B cell (primary cell): ENCODE data around the gene NPFFR1. TPM values are rescaled to one million over a fixed set of nuclear protein-coding genes. Genes with fewer than 3 reads are reported as not detected.

Experiments
- ATAC-seq: fragments of 200-7000 bp; cut with Tn5 transposase; one replicate; pipeline ENCODE4 v1.10.0; 2021; ENCODE audit warnings: low read depth, mild to moderate bottlenecking, moderate number of reproducible peaks, moderate library complexity
- CTCF ChIA-PET: fragments of 350-600 bp; sonication (Branson Sonifier 250); formaldehyde crosslinking; loops from one replicate; lab custom pipeline; 2021; ENCODE audit warnings: antibody characterized with exemption, inconsistent platforms; lab: Charles Lee
- POLR2A ChIA-PET: fragments of 350-600 bp; sonication (Branson Sonifier 250); formaldehyde crosslinking; loops from one replicate; lab custom pipeline; 2021; ENCODE audit warnings: antibody characterized with exemption; lab: Charles Lee
- DNase-seq: peaks from one replicate; pipeline ENCODE4 v3.0.0; 2013
- H2AFZ ChIP-seq: 2 replicates; pipeline ENCODE4 v1.6.1; 2012; ENCODE audit warnings: mild to moderate bottlenecking, low read depth, low read length; ENCODE audit not compliant: insufficient read depth, poor library complexity, severe bottlenecking
- H3K27ac ChIP-seq, 2 donors: 1 replicate in 1 of 2; 2 replicates in 1 of 2; pipeline ENCODE4 v1.5.1; 2012 to 2013; ENCODE audit warnings: low read length in 2 of 2, mild to moderate bottlenecking in 2 of 2, moderate library complexity in 1 of 2
- H3K27me3 ChIP-seq, 4 experiments: fragments of 200-600 bp in 1 of 4; sonication (generic) in 1 of 4; replicated peaks in 1 of 4; 1 replicate in 2 of 4; 2 replicates in 2 of 4; pipeline versions ENCODE4 v1.6.1 to v1.7.0; 2013 to 2016; ENCODE audit warnings: low read length in 3 of 4, mild to moderate bottlenecking in 2 of 4, mixed read lengths in 1 of 4, moderate library complexity in 1 of 4; ENCODE audit not compliant: insufficient read depth in 4 of 4, control insufficient read depth in 3 of 4; ENCODE audit errors: control extremely low read depth in 1 of 4
- H3K36me3 ChIP-seq, 2 experiments: replicated peaks in 1 of 2; 1 replicate in 1 of 2; 2 replicates in 1 of 2; pipeline versions ENCODE4 v1.6.1 to v1.7.1; 2013; ENCODE audit warnings: low read length in 1 of 2; ENCODE audit not compliant: insufficient read depth in 2 of 2, control insufficient read depth in 1 of 2; ENCODE audit errors: control extremely low read depth in 1 of 2, extremely low read depth in 1 of 2
- H3K4me1 ChIP-seq, 2 donors: fragments of 200-600 bp in 1 of 2; sonication (generic) in 1 of 2; 1 replicate in 1 of 2; 2 replicates in 1 of 2; pipeline versions ENCODE4 v1.5.1 to v1.6.1; 2013 to 2017; ENCODE audit warnings: low read length in 2 of 2; ENCODE audit not compliant: control insufficient read depth in 2 of 2, insufficient read depth in 2 of 2
- H3K4me2 ChIP-seq: replicated peaks from 2 replicates; pipeline ENCODE3; 2012; ENCODE audit warnings: mild to moderate bottlenecking, low read depth, low read length; ENCODE audit not compliant: poor library complexity, severe bottlenecking
- H3K4me3 ChIP-seq, 5 experiments: fragments of 200-600 bp in 1 of 5; sonication (generic) in 1 of 5; 1 replicate in 3 of 5; 2 replicates in 2 of 5; pipeline versions ENCODE4 v1.5.1 to v1.7.0; 2011 to 2016; ENCODE audit warnings: low read length in 4 of 5, mild to moderate bottlenecking in 4 of 5, low read depth in 2 of 5, control low read depth in 1 of 5, moderate library complexity in 1 of 5; ENCODE audit not compliant: insufficient read depth in 1 of 5; ENCODE audit errors: control extremely low read depth in 1 of 5, extremely low read depth in 1 of 5
- H3K79me2 ChIP-seq: fragments of 200-600 bp; sonication (generic); one replicate; pipeline ENCODE4 v1.6.0; 2016; ENCODE audit warnings: low read length; ENCODE audit not compliant: control insufficient read depth, insufficient read depth
- H3K9ac ChIP-seq: fragments of 200-600 bp; sonication (generic); 2 replicates; pipeline ENCODE4 v1.6.1; 2017; ENCODE audit warnings: mild to moderate bottlenecking, low read length, moderate library complexity
- H3K9me3 ChIP-seq, 3 donors: one replicate each; pipeline versions ENCODE4 v1.6.1 to v1.7.1; 2013; ENCODE audit warnings: low read length in 2 of 3; ENCODE audit not compliant: control insufficient read depth in 2 of 3, insufficient read depth in 1 of 3; ENCODE audit errors: control extremely low read depth in 1 of 3
- H4K20me1 ChIP-seq: 2 replicates; pipeline ENCODE4 v1.6.0; 2012; ENCODE audit warnings: mild to moderate bottlenecking, low read length; ENCODE audit not compliant: insufficient read depth, control insufficient read depth, poor library complexity, severe bottlenecking
- H3K27ac Mint-ChIP-seq: one replicate; pipeline ENCODE4 v1.8.0; 2021; ENCODE audit warnings: mixed read lengths
- H3K27me3 Mint-ChIP-seq: one replicate; pipeline ENCODE4 v1.8.0; 2021; ENCODE audit warnings: mixed read lengths
- H3K4me1 Mint-ChIP-seq: one replicate; pipeline ENCODE4 v1.8.0; 2021; ENCODE audit warnings: mixed read lengths
- H3K4me3 Mint-ChIP-seq: one replicate; pipeline ENCODE4 v1.8.0; 2021; ENCODE audit warnings: mixed read lengths
- H3K9me3 Mint-ChIP-seq: one replicate; pipeline ENCODE4 v1.8.0; 2022; ENCODE audit warnings: mixed read lengths; ENCODE audit not compliant: insufficient read depth
- EZH2 ChIP-seq: IDR thresholded peaks from 2 replicates; pipeline ENCODE4 v1.6.1; 2012; ENCODE audit warnings: borderline replicate concordance, low read depth, mild to moderate bottlenecking, moderate library complexity, low read length; ENCODE audit not compliant: insufficient read depth, poor library complexity, severe bottlenecking
- WGBS: methylation state at CpG from one replicate; pipeline ENCODE4 v1.1.5; 2013; ENCODE audit warnings: missing lambda C conversion rate; ENCODE audit not compliant: insufficient coverage; 5-methylcytosine and 5-hydroxymethylcytosine counted together
- intact Hi-C: fragments of 100-400 bp; cut with micrococcal nuclease; formaldehyde crosslinking; loops from one replicate; pipeline ENCODE4 v1.10.0; 2022
- polyA plus RNA-seq: library from polyadenylated mRNA; depleted of rRNA; stranded (reverse); fragments of >200 nt; gene quantifications from 2 replicates; pipeline ENCODE4 v1.2.3, GENCODE V29; 2012
- total RNA-seq, 2 donors: library from RNA; stranded (reverse); fragments of 120-200 nt in 1 of 2; gene quantifications; 1 replicate in 1 of 2; 2 replicates in 1 of 2; pipeline versions ENCODE4 v1.2.3 to v1.2.4, GENCODE V29; 2013 to 2022
- TF ChIP-seq, protein P1 (sequence below): fragments of 200-600 bp; IDR thresholded peaks from one replicate; pipeline ENCODE4 v1.8.0; 2022; ENCODE audit warnings: antibody characterized with exemption, mild to moderate bottlenecking

NPFFR1 gene
- total and polyA plus RNA-seq, 2 donors (not counting 1 experiment from before 2014, with no cell fraction given) = not detected

GRCh38 chr10:70289739-70290138 is 5.9 kb upstream of the NPFFR1 start:
- Histone ChIP-seq H4K20me1 (no peaks in the 10 kb centered on the region), H3K4me3 (no peak overlapping the region), H3K4me1 (peaks cover 7 to 11% of the 10 kb centered on the region in 2 donors), H3K36me3 (no peaks in the 10 kb centered on the region), H3K79me2 (no peaks in the 10 kb centered on the region), H3K9me3 (peaks cover 0 to 9% (median under 1%) of the 10 kb centered on the region in 3 donors), H3K27me3 (peaks cover 0 to 15% (median 9%) of the 10 kb centered on the region in 4 experiments), H2AFZ (no peak overlapping the region), H3K9ac (no peak overlapping the region), H3K4me2 (no peak overlapping the region), H3K27ac (no peak overlapping the region)
- peaks cover 33% of the 10 kb centered on the region for H3K27me3 Mint-ChIP-seq
- POLR2A ChIA-PET = no interaction called here
- no peak for TF ChIP-seq EZH2
- TF ChIP-seq, protein P1, sequence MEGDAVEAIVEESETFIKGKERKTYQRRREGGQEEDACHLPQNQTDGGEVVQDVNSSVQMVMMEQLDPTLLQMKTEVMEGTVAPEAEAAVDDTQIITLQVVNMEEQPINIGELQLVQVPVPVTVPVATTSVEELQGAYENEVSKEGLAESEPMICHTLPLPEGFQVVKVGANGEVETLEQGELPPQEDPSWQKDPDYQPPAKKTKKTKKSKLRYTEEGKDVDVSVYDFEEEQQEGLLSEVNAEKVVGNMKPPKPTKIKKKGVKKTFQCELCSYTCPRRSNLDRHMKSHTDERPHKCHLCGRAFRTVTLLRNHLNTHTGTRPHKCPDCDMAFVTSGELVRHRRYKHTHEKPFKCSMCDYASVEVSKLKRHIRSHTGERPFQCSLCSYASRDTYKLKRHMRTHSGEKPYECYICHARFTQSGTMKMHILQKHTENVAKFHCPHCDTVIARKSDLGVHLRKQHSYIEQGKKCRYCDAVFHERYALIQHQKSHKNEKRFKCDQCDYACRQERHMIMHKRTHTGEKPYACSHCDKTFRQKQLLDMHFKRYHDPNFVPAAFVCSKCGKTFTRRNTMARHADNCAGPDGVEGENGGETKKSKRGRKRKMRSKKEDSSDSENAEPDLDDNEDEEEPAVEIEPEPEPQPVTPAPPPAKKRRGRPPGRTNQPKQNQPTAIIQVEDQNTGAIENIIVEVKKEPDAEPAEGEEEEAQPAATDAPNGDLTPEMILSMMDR = no peak
- WGBS = 91% methylated on average over 3 of the region's 7 CpGs
- CTCF ChIA-PET = interaction anchor here (1.5 kb wide), 1 partner anchor 75 kb away, joined by 10 read pairs; no protein-coding TSS in a partner anchor
- no peaks in the 10 kb centered on the region for H3K9me3 Mint-ChIP-seq
- H3K4me1 Mint-ChIP-seq = peaks cover 11% of the 10 kb centered on the region
- no peak overlapping the region for H3K4me3 Mint-ChIP-seq
- ATAC-seq (no peak), DNase-seq (no peak)
- H3K27ac Mint-ChIP-seq = no peak overlapping the region
- intact Hi-C loops = no loop called here

GRCh38 chr10:70286616-70287015 is 2.8 kb upstream of the NPFFR1 start:
- Mint-ChIP-seq H3K27me3 (peaks cover 53% of the 10 kb centered on the region), H3K9me3 (no peaks in the 10 kb centered on the region), H3K4me3 (no peak overlapping the region), H3K4me1 (peaks cover 2% of the 10 kb centered on the region), H3K27ac (no peak overlapping the region)
- no peaks in the 10 kb centered on the region for H4K20me1 ChIP-seq
- no peak overlapping the region for H3K9ac ChIP-seq
- TF ChIP-seq EZH2 = no peak
- TF ChIP-seq, protein P1 = no peak
- no peak overlapping the region for H2AFZ ChIP-seq
- H3K27ac ChIP-seq = no peak overlapping the region
- peaks cover 0 to 8% (median 3%) of the 10 kb centered on the region in 3 donors for H3K9me3 ChIP-seq
- ATAC-seq = no peak
- CTCF ChIA-PET = no interaction called here
- H3K36me3 ChIP-seq = no peaks in the 10 kb centered on the region
- no peak overlapping the region for H3K4me2 ChIP-seq
- peaks cover 4 to 9% of the 10 kb centered on the region in 2 donors for H3K4me1 ChIP-seq
- POLR2A ChIA-PET = no interaction called here
- H3K4me3 ChIP-seq = no peak overlapping the region
- intact Hi-C loops = no loop called here
- no peak for DNase-seq
- no peaks in the 10 kb centered on the region for H3K79me2 ChIP-seq
- 100% methylated on average over 1 of the region's 6 CpGs for WGBS
- H3K27me3 ChIP-seq = peaks cover 0 to 35% (median 27%) of the 10 kb centered on the region in 4 experiments
